Thymus (tissue), 11 donors: ENCODE results near the gene RAB43. TPM values are rescaled to one million over a fixed set of nuclear protein-coding genes. Genes with fewer than 3 reads are reported as not detected.
"Not testable (repeated sequence)": the region's sequence is repeated elsewhere in the genome, so short reads cannot be mapped to it uniquely, and the experiment has no call there.

Experiments used
- DNase-seq, 9 donors: peaks; one replicate each; pipeline ENCODE4 v3.0.0-alpha.2; 2013; ENCODE audit warnings: low spot score in 9 of 9, low read depth in 6 of 9, missing footprints in 1 of 9
- H3K27ac ChIP-seq, 2 donors: one replicate each; pipeline ENCODE4 v1.5.1; 2013; ENCODE audit warnings: control low read depth in 1 of 2, low read depth in 1 of 2, low read length in 1 of 2, mild to moderate bottlenecking in 1 of 2, moderate library complexity in 1 of 2
- H3K27me3 ChIP-seq, 2 donors: one replicate each; pipeline ENCODE4 v1.5.1; 2013; ENCODE audit warnings: low read length in 1 of 2; ENCODE audit not compliant: control insufficient read depth in 2 of 2, insufficient read depth in 1 of 2
- H3K36me3 ChIP-seq, 2 donors: one replicate each; pipeline ENCODE4 v1.5.1; 2013; ENCODE audit warnings: low read length in 1 of 2, mild to moderate bottlenecking in 1 of 2, moderate library complexity in 1 of 2; ENCODE audit not compliant: control insufficient read depth in 2 of 2, insufficient read depth in 2 of 2
- H3K4me1 ChIP-seq, 2 donors: one replicate each; pipeline ENCODE4 v1.5.1; 2013; ENCODE audit warnings: low read length in 2 of 2; ENCODE audit not compliant: control insufficient read depth in 2 of 2, insufficient read depth in 2 of 2
- H3K4me3 ChIP-seq, 2 donors: one replicate each; pipeline ENCODE4 v1.5.1; 2013; ENCODE audit warnings: low read length in 2 of 2, control low read depth in 1 of 2, mild to moderate bottlenecking in 1 of 2
- H3K9me3 ChIP-seq, 2 donors: one replicate each; pipeline ENCODE4 v1.5.1; 2013; ENCODE audit warnings: low read length in 1 of 2, mild to moderate bottlenecking in 1 of 2; ENCODE audit not compliant: control insufficient read depth in 2 of 2, insufficient read depth in 1 of 2
- WGBS: extraction: QIAGEN DNeasy Blood & Tissue Kit; methylation state at CpG from one replicate; pipeline ENCODE4 v1.1.7; 2013; 5-methylcytosine and 5-hydroxymethylcytosine counted together
- polyA plus RNA-seq: library from polyadenylated mRNA; stranded (reverse); fragments of 200-250 nt; gene quantifications from one replicate; pipeline ENCODE4 v1.2.3, GENCODE V29; 2013
- total RNA-seq: library from RNA; stranded (reverse); fragments of 120-200 nt; gene quantifications from one replicate; pipeline ENCODE4 v1.2.4, GENCODE V29; 2013
- donor health status: healthy.

Gene RAB43
- total and polyA plus RNA-seq, 2 donors, result 12.8 to 21.2 TPM

DNA sequence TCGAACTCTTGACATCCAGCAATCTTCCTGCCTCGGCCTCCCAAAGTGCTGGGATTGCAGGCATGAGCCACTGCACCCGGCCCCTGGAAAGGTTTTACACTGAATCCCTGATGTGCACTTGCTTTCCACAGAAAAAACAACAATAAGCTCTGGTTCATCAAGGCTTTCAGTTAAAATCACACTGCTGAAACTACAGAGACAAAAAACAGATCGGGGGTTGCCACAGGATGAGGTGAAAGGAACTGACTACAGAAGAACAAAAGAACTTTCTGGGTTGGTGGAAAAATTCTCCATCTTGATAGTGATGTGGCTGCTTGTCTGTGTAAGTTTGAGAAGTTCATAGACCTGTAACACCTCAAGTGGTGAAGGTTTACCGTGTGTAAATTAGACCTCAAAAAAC lies 2.9 kb downstream of the RAB43 start:
- H3K9me3 ChIP-seq, result no peaks in the 10 kb centered on the region
- H3K36me3 ChIP-seq, result peaks cover 6 to 13% of the 10 kb centered on the region in 2 donors
- H3K27ac ChIP-seq, result peak overlapping the region; percentile 94 to 95
- H3K27me3 ChIP-seq, result no peaks in the 10 kb centered on the region
- peaks cover 26 to 54% of the 10 kb centered on the region in 2 donors for H3K4me1 ChIP-seq
- WGBS, result 47% methylated on average over 5 of the region's 5 CpGs
- peak overlapping the region; percentile 62 to 97 for H3K4me3 ChIP-seq
- peak; percentile 39 to 93 (median 79) for DNase-seq

DNA sequence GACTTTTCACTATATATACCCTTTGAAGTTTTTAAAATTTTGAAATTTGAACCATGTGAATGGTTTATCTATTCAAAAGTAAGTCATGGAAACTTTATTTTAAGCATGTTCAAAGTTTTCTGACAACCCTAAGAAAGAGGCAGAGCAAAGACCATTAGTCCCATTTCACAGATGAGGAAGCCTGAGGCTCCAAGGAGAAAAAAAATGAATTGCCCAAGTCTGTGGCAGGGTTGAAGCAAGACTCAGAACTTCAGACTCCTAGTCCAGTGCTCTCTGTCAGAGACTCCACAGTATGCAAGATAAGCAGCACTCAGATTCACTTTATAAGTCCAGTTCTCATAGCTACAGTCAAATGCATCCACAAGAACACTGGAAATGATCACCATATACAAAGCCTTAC lies 4.5 kb downstream of the RAB43 start:
- Histone ChIP-seq H3K4me1 (peaks cover 26 to 51% of the 10 kb centered on the region in 2 donors), H3K9me3 (no peaks in the 10 kb centered on the region), H3K36me3 (peaks cover 6 to 16% of the 10 kb centered on the region in 2 donors), H3K4me3 (no peak overlapping the region), H3K27me3 (no peaks in the 10 kb centered on the region), H3K27ac (peak overlapping the region in 1 of 2 donors; percentile 19)
- DNase-seq, result no peak

DNA sequence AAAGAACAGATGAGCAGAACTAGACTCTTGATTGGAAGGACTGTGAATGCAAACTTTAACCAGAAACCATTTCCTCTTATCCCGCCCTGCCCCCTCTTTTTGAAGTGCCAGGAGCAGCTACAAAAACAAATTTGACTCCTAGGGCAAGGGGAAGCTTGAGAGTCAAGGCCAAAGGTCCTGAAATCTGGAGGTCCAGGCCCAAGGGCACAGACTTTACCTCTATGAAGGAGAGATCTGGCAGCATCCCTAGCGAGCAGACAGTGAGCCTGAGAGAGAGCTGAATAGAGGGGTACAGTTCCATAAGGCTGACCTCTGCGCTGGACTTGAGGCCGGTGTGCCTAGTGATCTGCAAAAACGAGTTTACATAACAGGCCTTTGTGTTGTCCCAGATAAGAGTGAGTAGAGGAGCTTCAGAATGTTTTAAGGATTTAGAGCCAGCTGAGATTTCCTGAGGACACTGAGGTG lies 5.1 kb downstream of the RAB43 start:
- H3K9me3 ChIP-seq, result no peaks in the 10 kb centered on the region
- H3K27me3 ChIP-seq, result no peaks in the 10 kb centered on the region
- DNase-seq, result peak in 5 of 9 donors; percentile 21 to 74 (median 43)
- peaks cover 26 to 50% of the 10 kb centered on the region in 2 donors for H3K4me1 ChIP-seq
- peak overlapping the region in 1 of 2 donors; percentile 1 for H3K4me3 ChIP-seq
- H3K36me3 ChIP-seq, result peaks cover 9 to 16% of the 10 kb centered on the region in 2 donors
- H3K27ac ChIP-seq, result peak overlapping the region; percentile 44 to 74
- 65% methylated on average over 5 of the region's 5 CpGs for WGBS

DNA sequence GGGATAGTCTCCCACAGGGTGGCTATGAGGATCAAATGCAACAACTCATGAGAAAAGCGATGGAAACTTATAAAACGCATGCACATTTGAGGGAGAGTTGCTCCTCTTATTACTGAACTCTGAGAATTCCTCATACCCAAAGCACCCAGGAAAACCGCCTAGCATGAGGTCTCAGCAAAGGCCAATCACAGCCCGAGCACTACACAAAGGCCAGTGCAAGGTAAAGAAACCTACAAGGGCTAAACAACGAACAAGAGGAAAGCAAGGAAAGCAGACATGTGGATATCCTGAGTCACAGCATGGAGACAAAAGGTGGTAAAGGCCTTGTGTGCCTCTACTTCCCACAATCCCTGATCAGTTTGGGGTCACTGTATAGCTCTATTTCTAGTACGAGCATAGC lies 7.1 kb downstream of the RAB43 start:
- no peaks in the 10 kb centered on the region for H3K27me3 ChIP-seq
- H3K4me1 ChIP-seq, result peaks cover 23 to 41% of the 10 kb centered on the region in 2 donors
- peaks cover 12 to 34% of the 10 kb centered on the region in 2 donors for H3K36me3 ChIP-seq
- no peak for DNase-seq
- H3K9me3 ChIP-seq, result no peaks in the 10 kb centered on the region
- WGBS, result 96% methylated on average over 6 of the region's 6 CpGs
- no peak overlapping the region for H3K4me3 ChIP-seq
- H3K27ac ChIP-seq, result no peak overlapping the region

DNA sequence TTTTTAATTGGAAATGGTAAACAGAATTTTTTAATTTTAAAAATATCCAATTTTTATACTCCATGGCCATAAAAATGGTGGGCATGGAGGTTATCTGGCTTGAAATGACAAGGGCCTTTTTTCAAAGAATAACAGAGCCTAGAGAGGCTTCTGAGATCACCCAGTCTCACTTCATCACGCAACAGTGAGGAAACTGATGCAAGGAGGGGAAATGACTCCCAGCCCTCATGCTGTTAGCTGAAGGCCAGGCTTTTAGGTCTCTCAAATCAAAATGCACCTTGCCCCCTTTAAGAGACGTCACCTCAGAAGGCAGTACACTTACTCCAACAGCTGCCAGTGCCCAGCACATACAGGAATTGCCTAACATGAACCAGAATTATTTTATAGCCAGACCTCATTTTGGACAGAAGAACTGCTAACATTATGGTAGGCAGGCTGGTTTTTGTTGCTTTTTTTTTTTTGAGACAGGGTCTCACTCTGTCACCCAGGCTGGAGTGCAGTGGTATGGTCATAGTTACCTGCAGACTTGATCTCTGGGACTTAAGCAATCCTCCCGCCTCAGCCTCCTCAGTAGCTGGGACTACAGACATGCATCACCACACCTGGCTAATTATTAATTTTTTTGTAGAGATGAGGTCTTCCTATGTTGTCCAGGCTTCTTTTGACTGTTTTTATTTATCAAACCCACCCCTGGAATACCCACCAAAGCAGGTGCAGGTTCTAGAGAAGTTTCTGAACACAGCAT lies 9.1 kb downstream of the RAB43 start:
- Histone ChIP-seq H3K36me3 (peaks cover 14 to 42% of the 10 kb centered on the region in 2 donors), H3K27ac (no peak overlapping the region), H3K4me1 (peaks cover 11 to 22% of the 10 kb centered on the region in 2 donors), H3K9me3 (no peaks in the 10 kb centered on the region), H3K4me3 (no peak overlapping the region), H3K27me3 (no peaks in the 10 kb centered on the region)
- WGBS, result 92% methylated on average over 3 of the region's 3 CpGs
- no peak for DNase-seq

DNA sequence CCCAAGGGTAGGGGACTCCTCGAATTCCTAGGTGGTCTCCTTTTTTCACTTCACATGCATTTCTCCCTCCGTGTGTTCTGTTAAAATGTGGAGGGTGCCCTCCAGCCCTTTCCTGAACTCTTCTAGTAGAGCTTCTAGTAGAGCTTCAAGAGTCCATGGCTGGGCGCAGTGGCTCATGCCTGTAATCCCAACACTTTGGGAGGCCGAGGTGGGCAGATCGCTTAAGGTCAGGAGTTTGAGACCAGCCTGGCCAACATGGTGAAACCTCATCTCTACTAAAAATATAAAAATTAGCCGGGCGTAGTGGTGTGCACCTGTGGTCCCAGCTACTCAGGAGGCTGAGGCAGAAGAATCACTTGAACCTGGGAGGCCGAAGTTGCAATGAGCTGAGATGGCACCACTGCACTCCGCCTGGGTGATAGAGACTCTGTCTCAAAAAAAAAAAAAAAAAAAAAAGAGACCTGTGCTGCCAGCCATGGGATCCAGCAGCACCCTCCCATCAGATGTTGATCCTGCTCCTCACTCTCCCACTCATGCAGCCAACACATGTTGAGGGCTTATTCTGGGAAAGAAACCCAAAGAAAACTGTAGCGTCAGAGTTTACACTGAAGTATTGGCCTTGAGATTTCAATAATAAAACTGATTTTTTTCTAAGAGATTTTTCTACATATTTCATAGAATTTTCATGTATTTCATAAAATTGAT lies 10.4 kb downstream of the RAB43 start:
- DNase-seq, H3K27ac ChIP-seq, H3K9me3 ChIP-seq, H3K27me3 ChIP-seq, H3K4me1 ChIP-seq, H3K4me3 ChIP-seq: not testable (repeated sequence)
- H3K36me3 ChIP-seq, result peaks cover 25 to 49% of the 10 kb centered on the region in 2 donors
- 98% methylated on average over 10 of the region's 10 CpGs for WGBS

DNA sequence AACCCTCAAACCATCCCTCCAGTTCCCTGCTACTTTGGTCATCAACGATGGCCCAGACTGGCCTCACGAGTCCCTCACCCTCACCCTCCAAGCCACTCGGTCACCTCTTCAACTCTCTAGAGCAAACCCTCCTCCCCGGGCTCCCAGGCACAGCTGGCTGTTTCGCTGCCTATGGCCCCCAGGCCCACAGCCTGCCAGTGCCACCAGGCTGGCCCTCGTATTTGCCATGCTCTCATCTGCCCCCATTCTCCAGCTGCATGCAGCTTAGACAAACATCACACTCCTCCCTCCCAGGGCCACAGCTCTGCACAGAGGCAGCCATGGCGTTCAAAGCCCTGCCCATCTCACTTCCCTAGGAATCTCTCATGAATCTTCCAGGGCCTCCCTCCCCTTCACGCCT lies 13.8 kb downstream of the RAB43 start:
- Histone ChIP-seq H3K27ac (no peak overlapping the region), H3K4me3 (no peak overlapping the region), H3K36me3 (peaks cover 28 to 51% of the 10 kb centered on the region in 2 donors), H3K9me3 (no peaks in the 10 kb centered on the region), H3K4me1 (peaks cover 0 to 4% of the 10 kb centered on the region in 2 donors), H3K27me3 (no peaks in the 10 kb centered on the region)
- 96% methylated on average over 8 of the region's 8 CpGs for WGBS
- no peak for DNase-seq

DNA sequence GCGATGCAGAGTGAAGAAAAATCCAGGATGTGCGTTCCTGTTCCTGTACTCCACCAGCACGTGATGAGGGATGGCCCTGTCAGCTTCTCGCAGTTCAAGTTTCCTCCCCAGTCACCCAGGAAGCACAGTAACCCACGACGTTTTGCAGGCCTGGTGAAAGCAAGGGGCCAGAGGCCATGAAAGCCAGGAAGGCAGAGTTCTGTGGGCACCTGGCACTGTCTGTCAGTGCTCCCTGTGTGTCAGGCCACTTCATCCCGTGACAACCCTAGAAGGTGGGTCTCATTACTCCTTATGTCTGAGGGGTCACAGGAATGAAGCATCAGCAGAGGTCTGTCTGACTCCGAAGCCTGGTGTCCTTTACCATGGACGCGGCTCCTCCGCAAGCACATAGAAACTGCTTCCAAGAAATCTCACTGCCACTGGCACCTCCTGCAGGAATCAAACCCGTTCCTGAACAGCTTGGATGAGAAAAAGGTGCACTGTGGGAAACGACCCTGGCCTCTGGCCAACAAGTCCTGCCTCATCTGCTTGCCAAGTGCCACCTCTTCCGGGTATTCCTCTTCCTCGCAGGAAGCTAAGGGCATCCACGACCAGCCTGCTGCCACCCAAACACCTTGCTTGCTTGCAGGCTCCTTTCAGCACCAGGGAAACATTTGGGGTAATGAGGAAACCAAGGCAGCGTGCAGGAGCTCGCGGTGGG lies 14.6 kb downstream of the RAB43 start:
- 90% methylated on average over 19 of the region's 19 CpGs for WGBS
- DNase-seq, result no peak
- Histone ChIP-seq H3K27me3 (no peaks in the 10 kb centered on the region), H3K27ac (no peak overlapping the region), H3K4me3 (no peak overlapping the region), H3K4me1 (no peaks in the 10 kb centered on the region), H3K9me3 (no peaks in the 10 kb centered on the region), H3K36me3 (peaks cover 33 to 48% of the 10 kb centered on the region in 2 donors)

DNA sequence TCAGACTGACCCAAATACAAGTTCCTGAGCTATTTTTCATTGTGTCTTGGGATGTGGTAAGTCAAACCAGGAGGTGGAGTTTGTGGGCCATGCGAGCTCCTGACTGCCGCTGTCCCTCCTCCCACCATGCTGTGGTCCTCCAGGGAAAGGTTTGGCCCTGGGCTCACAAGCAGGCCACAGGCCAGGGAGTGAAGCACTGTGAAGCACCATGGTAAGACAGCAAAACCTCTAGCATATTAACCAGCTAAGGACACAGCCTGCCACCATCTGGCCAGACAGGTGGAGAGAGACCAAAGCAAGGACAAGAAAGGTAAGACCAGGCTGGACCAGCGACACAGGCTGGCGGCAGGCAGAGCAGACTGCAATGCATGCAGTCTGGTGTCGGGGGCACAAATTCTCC lies 15.3 kb downstream of the RAB43 start:
- peaks cover 33 to 51% of the 10 kb centered on the region in 2 donors for H3K36me3 ChIP-seq
- H3K27ac ChIP-seq, result no peak overlapping the region

More for the DNA sequence above, 15.3 kb downstream of the RAB43 start:
- no peak for DNase-seq
- 97% methylated on average over 5 of the region's 5 CpGs for WGBS
- Histone ChIP-seq H3K4me3 (no peak overlapping the region), H3K9me3 (no peaks in the 10 kb centered on the region), H3K27me3 (no peaks in the 10 kb centered on the region), H3K4me1 (no peaks in the 10 kb centered on the region)
